ENCODE measurements around the gene USPL1.

Gene USPL1

DNA sequence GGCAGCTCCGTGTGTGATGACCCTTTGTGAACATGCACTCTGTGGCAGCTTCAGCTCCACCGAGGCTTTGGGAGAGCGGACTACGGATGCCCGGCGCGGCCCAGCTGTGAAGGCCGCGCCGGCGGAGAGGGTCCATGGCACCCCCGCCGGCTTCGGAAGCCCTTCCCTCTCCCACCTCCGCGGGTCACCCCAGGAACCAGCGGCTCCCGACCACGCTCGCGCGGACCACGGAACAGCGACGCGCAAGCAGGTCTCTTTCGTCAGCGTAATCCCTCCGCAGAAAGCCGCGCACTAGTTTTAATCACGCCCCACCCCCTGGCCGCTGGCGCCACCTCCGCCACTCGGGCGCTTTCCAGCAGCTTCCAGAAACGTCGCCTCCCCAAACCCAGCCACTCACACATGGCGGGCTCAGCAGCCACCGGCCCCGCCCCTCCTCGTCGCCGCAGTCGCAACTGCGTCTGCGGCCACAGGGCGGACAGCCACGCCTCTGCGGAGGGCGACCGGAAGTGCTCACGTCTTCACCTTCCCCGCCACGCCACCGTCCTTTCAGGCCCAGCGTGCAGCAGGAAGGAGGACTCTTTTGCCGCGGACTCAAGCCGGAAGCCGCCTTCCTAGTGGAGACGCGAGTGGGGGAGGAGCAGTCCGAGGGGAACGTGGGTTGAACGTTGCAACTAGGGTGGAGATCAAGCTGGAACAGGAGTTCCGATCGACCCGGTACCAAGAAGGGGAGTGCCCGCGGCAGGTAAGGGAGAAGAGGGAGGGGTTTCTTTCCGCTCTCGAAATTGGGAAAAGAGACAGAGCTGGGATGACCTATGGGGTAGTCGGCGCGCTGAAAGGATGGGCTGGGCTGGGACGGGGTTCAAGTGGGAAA lies at the start of gene USPL1:
TSS of gene USPL1 (plus strand) at position 606 of the 871 bp plus-strand sequence. CDS start 3,221 bp downstream, outside the sequence.
- H3K4me3 ChIP-seq (ENCODE audit: low read depth, low read length), result peak within 1 kb of the TSS; percentile 86
- TF ChIP-seq, protein P1, sequence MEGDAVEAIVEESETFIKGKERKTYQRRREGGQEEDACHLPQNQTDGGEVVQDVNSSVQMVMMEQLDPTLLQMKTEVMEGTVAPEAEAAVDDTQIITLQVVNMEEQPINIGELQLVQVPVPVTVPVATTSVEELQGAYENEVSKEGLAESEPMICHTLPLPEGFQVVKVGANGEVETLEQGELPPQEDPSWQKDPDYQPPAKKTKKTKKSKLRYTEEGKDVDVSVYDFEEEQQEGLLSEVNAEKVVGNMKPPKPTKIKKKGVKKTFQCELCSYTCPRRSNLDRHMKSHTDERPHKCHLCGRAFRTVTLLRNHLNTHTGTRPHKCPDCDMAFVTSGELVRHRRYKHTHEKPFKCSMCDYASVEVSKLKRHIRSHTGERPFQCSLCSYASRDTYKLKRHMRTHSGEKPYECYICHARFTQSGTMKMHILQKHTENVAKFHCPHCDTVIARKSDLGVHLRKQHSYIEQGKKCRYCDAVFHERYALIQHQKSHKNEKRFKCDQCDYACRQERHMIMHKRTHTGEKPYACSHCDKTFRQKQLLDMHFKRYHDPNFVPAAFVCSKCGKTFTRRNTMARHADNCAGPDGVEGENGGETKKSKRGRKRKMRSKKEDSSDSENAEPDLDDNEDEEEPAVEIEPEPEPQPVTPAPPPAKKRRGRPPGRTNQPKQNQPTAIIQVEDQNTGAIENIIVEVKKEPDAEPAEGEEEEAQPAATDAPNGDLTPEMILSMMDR (IDR thresholded peaks at IDR 0.05; ENCODE audit: borderline replicate concordance, insufficient read depth, low read depth, low read length), result no peak; the same call in 1 of the 2 replicates

DNA sequence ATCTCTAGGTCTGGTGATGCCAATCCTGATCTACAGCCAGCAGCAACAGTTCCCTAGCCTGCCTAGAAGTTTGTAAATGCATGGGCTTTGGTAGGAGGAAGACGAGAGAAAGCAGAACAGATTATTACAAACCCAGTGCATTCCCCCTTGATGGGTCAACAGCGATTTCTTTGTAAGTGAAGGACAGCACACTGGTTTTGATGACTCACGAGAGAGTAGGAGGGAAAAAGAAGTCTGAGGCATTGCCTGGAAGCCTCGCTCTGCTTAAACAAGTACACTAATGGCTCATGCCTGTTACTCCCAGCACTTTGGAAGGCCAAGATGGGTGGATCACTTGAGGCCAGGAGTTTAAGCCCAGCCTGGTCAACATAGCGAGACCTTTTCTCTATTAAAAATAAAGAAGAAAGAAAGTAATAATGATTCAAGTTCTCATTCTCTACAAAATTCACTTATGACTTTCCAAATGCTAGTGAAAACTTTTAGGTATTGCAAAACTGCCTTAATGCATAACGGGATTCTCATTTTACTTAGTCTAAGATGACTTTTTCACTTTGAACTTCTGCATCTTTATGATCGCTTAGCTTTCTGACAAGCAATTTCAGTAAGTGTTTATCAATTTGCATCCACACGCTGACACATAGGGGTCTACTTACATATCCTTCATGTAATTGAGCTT lies 47.7 kb upstream of the USPL1 start:
- TF ChIP-seq, protein P1 (IDR thresholded peaks at IDR 0.05; ENCODE audit: borderline replicate concordance, insufficient read depth, low read depth, low read length), result no peak
- no peak overlapping the region for H3K4me3 ChIP-seq (ENCODE audit: low read depth, low read length)

DNA sequence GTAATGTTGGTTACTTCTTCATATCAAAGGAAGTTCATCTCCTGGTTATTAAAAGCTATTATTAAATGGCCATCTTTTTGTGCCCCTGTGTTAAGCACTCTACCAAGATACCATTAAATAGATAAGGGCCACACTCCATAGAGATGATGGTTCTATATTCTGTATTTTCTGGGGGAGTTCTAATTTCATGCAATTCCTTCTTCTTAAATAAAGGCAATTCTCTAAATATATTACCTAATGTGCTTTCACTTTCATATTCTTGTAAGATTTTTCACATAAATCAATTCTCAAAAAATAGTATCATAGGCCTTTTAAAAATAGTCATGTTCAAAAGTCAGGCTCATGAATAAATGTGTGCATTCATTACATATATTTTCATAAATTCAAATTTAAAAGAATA lies 47.0 kb upstream of the USPL1 start:
- no peak overlapping the region for H3K4me3 ChIP-seq (ENCODE audit: low read depth, low read length)
- TF ChIP-seq, protein P1 (IDR thresholded peaks at IDR 0.05; ENCODE audit: borderline replicate concordance, insufficient read depth, low read depth, low read length), result no peak

DNA sequence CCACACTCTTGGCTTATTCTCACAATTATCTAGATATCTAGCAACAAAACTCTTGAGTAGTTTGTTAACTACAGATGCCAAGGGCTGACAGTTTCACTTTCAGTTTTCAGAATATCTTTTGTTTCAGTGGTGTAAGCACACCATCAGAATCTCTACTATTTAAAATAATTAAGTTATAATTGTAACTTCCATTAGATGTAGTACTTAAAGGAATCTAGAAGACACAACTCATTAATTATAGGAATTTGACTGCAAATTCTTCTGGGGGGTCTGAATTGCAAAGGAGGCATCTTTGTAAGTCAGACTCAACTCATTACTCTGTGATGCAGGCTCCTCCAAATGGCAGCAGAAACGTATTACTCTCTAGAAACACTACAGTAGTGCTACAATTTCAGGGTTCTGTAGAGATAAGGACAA lies 44.9 kb upstream of the USPL1 start:
- H3K4me3 ChIP-seq (ENCODE audit: low read depth, low read length), result no peak overlapping the region

DNA sequence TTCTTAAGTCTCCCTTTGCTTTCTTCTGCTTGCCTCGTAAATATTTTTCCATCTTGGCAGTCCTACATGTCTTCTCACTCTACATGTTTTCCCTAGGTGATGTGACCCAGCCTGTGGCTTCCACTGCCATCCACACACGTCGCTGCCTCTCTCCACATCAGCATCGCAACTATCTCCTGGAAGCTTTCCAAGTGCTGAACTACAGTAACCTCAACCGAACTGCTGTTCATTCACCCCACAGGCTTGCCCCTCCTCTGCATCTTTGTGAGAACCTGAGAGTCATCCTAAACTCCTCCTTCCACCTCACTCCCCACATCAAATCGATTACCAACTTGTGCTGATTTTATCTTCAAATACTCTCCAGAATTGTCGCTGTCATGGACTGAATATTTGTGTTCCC lies 41.2 kb upstream of the USPL1 start:
- TF ChIP-seq, protein P1 (IDR thresholded peaks at IDR 0.05; ENCODE audit: borderline replicate concordance, insufficient read depth, low read depth, low read length), result no peak
- H3K4me3 ChIP-seq (ENCODE audit: low read depth, low read length), result no peak overlapping the region

More for the DNA sequence above, 44.9 kb upstream of the USPL1 start:
- TF ChIP-seq, protein P1 (IDR thresholded peaks at IDR 0.05; ENCODE audit: borderline replicate concordance, insufficient read depth, low read depth, low read length), result no peak

DNA sequence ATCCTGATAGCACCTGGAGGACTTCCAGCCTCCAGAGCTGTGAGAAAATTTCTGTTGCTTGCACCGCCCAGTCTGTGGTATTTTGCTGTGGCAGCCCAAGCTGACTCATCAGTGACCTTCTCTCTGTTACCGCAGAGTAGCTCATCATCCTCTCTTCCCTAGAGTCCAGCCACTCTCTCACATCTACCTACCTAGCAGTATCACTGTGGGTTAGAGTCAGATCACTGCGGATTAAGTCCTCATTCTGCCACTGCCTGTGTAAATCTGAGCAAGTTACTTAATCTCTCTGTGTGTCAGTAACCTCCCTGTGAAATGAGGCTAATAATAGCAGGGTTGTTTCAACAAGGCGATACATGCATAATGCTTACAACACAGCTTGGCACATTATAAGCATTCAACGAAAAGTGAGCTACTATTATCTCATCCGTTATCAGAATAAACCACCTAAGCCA lies 40.3 kb upstream of the USPL1 start:
- H3K4me3 ChIP-seq (ENCODE audit: low read depth, low read length), result no peak overlapping the region
- TF ChIP-seq, protein P1 (IDR thresholded peaks at IDR 0.05; ENCODE audit: borderline replicate concordance, insufficient read depth, low read depth, low read length), result no peak
